ENCODE measurements around the gene AMELY.
"Not testable (repeated sequence)": the region's sequence is repeated elsewhere in the genome, so short reads cannot be mapped to it uniquely, and the experiment has no call there.

AMELY gene

GRCh38 chrY:6911253-6911881 is at the start of gene AMELY:
Gene AMELY (minus strand): TSS chrY:6911752. CDS start chrY:6872608, 39,144 bp downstream.
- no peak for DNase-seq (ENCODE audit: low spot score)

GRCh38 chrY:6949947-6950346 is 38.4 kb upstream of the AMELY start:
- no peak for DNase-seq (ENCODE audit: low spot score)

- no peak for DNase-seq (ENCODE audit: low spot score)
Measured at GRCh38 chrY:6948378-6948777, 36.8 kb upstream of the AMELY start.

- no peak for DNase-seq (ENCODE audit: low spot score)
Measured at GRCh38 chrY:6947695-6948094, 36.1 kb upstream of the AMELY start.

- DNase-seq (ENCODE audit: low spot score): no peak
Measured at GRCh38 chrY:6935497-6935896, 23.9 kb upstream of the AMELY start.

- DNase-seq (ENCODE audit: low spot score): no peak
Measured at GRCh38 chrY:6931779-6932396, 20.3 kb upstream of the AMELY start.

GRCh38 chrY:6929237-6929636 is 17.7 kb upstream of the AMELY start:
- DNase-seq (ENCODE audit: low spot score): no peak

GRCh38 chrY:6928265-6928664 is 16.7 kb upstream of the AMELY start:
- DNase-seq (ENCODE audit: low spot score): no peak

GRCh38 chrY:6921061-6921460 is 9.5 kb upstream of the AMELY start:
- no peak for DNase-seq (ENCODE audit: low spot score)

- DNase-seq (ENCODE audit: low spot score): no peak
Measured at GRCh38 chrY:6913362-6913761, 1.8 kb upstream of the AMELY start.

- DNase-seq (ENCODE audit: low spot score): no peak
Measured at GRCh38 chrY:6910372-6911252, 940 bp downstream of the AMELY start, which contains the start of gene TBL1Y. Gene TBL1Y (plus strand): TSS chrY:6910697. CDS start chrY:7025085, 114,388 bp downstream.

GRCh38 chrY:6909856-6910255 is 1.7 kb downstream of the AMELY start:
- no peak for DNase-seq (ENCODE audit: low spot score)

- no peak for DNase-seq (ENCODE audit: low spot score)
Measured at GRCh38 chrY:6909118-6909521, 2.4 kb downstream of the AMELY start.

GRCh38 chrY:6908021-6908420 is 3.5 kb downstream of the AMELY start:
- not testable (repeated sequence) for DNase-seq (ENCODE audit: low spot score)

GRCh38 chrY:6907591-6907990 is 4.0 kb downstream of the AMELY start:
- DNase-seq (ENCODE audit: low spot score): no peak

- not testable (repeated sequence) for DNase-seq (ENCODE audit: low spot score)
Measured at GRCh38 chrY:6902116-6902515, 9.4 kb downstream of the AMELY start.

- no peak for DNase-seq (ENCODE audit: low spot score)
Measured at GRCh38 chrY:6895236-6895635, 16.3 kb downstream of the AMELY start.

GRCh38 chrY:6894496-6894895 is 17.1 kb downstream of the AMELY start:
- DNase-seq (ENCODE audit: low spot score): no peak

- DNase-seq (ENCODE audit: low spot score): no peak
Measured at GRCh38 chrY:6849384-6849783, 62.2 kb downstream of the AMELY start.

- not testable (repeated sequence) for DNase-seq (ENCODE audit: low spot score)
Measured at GRCh38 chrY:6842650-6843049, 68.9 kb downstream of the AMELY start.
